PC-3 (cell line): ENCODE measurements around the gene PGBD5.

ENCODE experiments used
- CTCF ChIP-seq: fragments of 300-600 bp; sonication (generic); conservative IDR thresholded peaks from 2 replicates; pipeline ENCODE4 v1.5.1; 2017; ENCODE audit warnings: antibody characterized with exemption, low read depth, mild to moderate bottlenecking, low read length
- EZH2 ChIP-seq: fragments of 300-600 bp; sonication (generic); IDR thresholded peaks from one replicate; pipeline ENCODE4 v1.6.1; 2017; ENCODE audit warnings: antibody characterized with exemption, mild to moderate bottlenecking, low read length; ENCODE audit not compliant: unreplicated experiment
- EZH2phosphoT487 ChIP-seq: fragments of 300-600 bp; sonication (generic); IDR thresholded peaks from 2 replicates; pipeline ENCODE4 v1.6.1; 2018; ENCODE audit warnings: mild to moderate bottlenecking, antibody characterized with exemption, low read length, borderline replicate concordance

- TF ChIP-seq CTCF, result no peak
- no peak for TF ChIP-seq EZH2
- TF ChIP-seq EZH2phosphoT487, result no peak
These were observed 77.6 kb downstream of the PGBD5 start for GRCh38 chr1:230348386-230349019.
